Hepatocyte (in vitro differentiated cells): Measurements from ENCODE around the gene SMKR1. TPM values are rescaled to one million over a fixed set of nuclear protein-coding genes. Genes with fewer than 3 reads are reported as not detected.

Experiments used
- DNase-seq: peaks from one replicate; pipeline ENCODE4 v3.0.0-alpha.2; 2016; ENCODE audit warnings: low spot score
- H2AFZ ChIP-seq: fragments of 200-600 bp; sonication (generic); 2 replicates; pipeline ENCODE4 v1.6.0; 2016; ENCODE audit warnings: antibody characterized with exemption, mild to moderate bottlenecking
- H3K27ac ChIP-seq: fragments of 200-600 bp; sonication (generic); 2 replicates; pipeline ENCODE4 v1.5.1; 2016; ENCODE audit warnings: mild to moderate bottlenecking
- H3K27me3 ChIP-seq: fragments of 200-600 bp; sonication (generic); 2 replicates; pipeline ENCODE4 v1.6.1; 2016
- H3K36me3 ChIP-seq: fragments of 200-600 bp; sonication (generic); replicated peaks from 2 replicates; pipeline ENCODE4 v1.5.1; 2016; ENCODE audit warnings: low read depth; ENCODE audit not compliant: insufficient read depth
- H3K4me1 ChIP-seq: fragments of 200-600 bp; sonication (generic); 2 replicates; pipeline ENCODE4 v1.5.1; 2016; ENCODE audit warnings: mild to moderate bottlenecking, moderate library complexity; ENCODE audit not compliant: insufficient read depth
- H3K4me2 ChIP-seq: fragments of 200-600 bp; sonication (generic); 2 replicates; pipeline ENCODE4 v1.6.0; 2016
- H3K4me3 ChIP-seq: fragments of 200-600 bp; sonication (generic); 2 replicates; pipeline ENCODE4 v1.5.1; 2016; ENCODE audit warnings: mild to moderate bottlenecking
- H3K79me2 ChIP-seq: fragments of 200-600 bp; sonication (generic); 2 replicates; pipeline ENCODE4 v1.6.0; 2017; ENCODE audit warnings: mild to moderate bottlenecking
- H3K9me2 ChIP-seq: fragments of 200-600 bp; sonication (generic); replicated peaks from 2 replicates; pipeline ENCODE4 v1.6.0; 2017; ENCODE audit warnings: mild to moderate bottlenecking; ENCODE audit not compliant: insufficient read depth
- H3K9me3 ChIP-seq: fragments of 200-600 bp; sonication (generic); 2 replicates; pipeline ENCODE4 v1.5.1; 2016; ENCODE audit warnings: low read depth, mild to moderate bottlenecking
- H4K20me1 ChIP-seq: fragments of 200-600 bp; sonication (generic); 2 replicates; pipeline ENCODE4 v1.6.0; 2016; ENCODE audit warnings: mild to moderate bottlenecking; ENCODE audit not compliant: insufficient read depth, poor library complexity, severe bottlenecking
- CTCF ChIP-seq: fragments of 200-600 bp; sonication (generic); IDR thresholded peaks from 2 replicates; pipeline ENCODE4 v1.5.1; 2016; ENCODE audit warnings: antibody characterized with exemption, mild to moderate bottlenecking; ENCODE audit not compliant: poor library complexity
- EZH2 ChIP-seq: fragments of 200-600 bp; sonication (generic); IDR thresholded peaks from 2 replicates; pipeline ENCODE4 v1.6.1; 2016; ENCODE audit warnings: antibody characterized with exemption, mild to moderate bottlenecking, borderline replicate concordance
- EZH2phosphoT487 ChIP-seq: fragments of 200-600 bp; sonication (generic); IDR thresholded peaks from one replicate; pipeline ENCODE4 v1.6.1; 2018; ENCODE audit warnings: antibody characterized with exemption, mild to moderate bottlenecking, low read depth, moderate library complexity; ENCODE audit not compliant: unreplicated experiment, severe bottlenecking
- WGBS: methylation state at CpG from one replicate; pipeline ENCODE4 v1.1.6; 2016; ENCODE audit warnings: low lambda C conversion rate; ENCODE audit errors: missing lambda C conversion rate; 5-methylcytosine and 5-hydroxymethylcytosine counted together
- polyA plus RNA-seq: library from polyadenylated mRNA; unstranded; fragments of >200 nt; fragmentation: Nextera tagmentation; extraction: Ambion mirVana; gene quantifications from 2 replicates; pipeline ENCODE4 v1.2.1, GENCODE V29; 2016
- total RNA-seq: library from RNA; depleted of rRNA; stranded (reverse); fragments of >200 nt; gene quantifications from 2 replicates; pipeline ENCODE4 v1.2.3, GENCODE V29; 2014

Gene SMKR1
- total and polyA plus RNA-seq, 2 experiments from 2014 or later = 0.37 TPM; not detected in 1

- no peak overlapping the region for H2AFZ ChIP-seq
- WGBS = 100% methylated on average over 2 of the region's 2 CpGs
- no peaks in the 10 kb centered on the region for H4K20me1 ChIP-seq
- no peaks in the 10 kb centered on the region for H3K79me2 ChIP-seq
- no peak for TF ChIP-seq CTCF
- no peak for TF ChIP-seq EZH2
- no peak for TF ChIP-seq EZH2phosphoT487
- no peaks in the 10 kb centered on the region for H3K27me3 ChIP-seq
- no peaks in the 10 kb centered on the region for H3K9me2 ChIP-seq
- no peaks in the 10 kb centered on the region for H3K4me1 ChIP-seq
- no peak for DNase-seq
- H3K9me3 ChIP-seq = no peaks in the 10 kb centered on the region
- H3K4me3 ChIP-seq = no peak overlapping the region
- no peaks in the 10 kb centered on the region for H3K36me3 ChIP-seq
- no peak overlapping the region for H3K27ac ChIP-seq
- no peak overlapping the region for H3K4me2 ChIP-seq
Measured at GRCh38 chr7:129461809-129462208, 40.5 kb upstream of the SMKR1 start.

- Histone ChIP-seq H3K27me3 (no peaks in the 10 kb centered on the region), H2AFZ (no peak overlapping the region), H3K4me1 (no peaks in the 10 kb centered on the region), H3K4me3 (no peak overlapping the region), H3K4me2 (no peak overlapping the region), H3K79me2 (no peaks in the 10 kb centered on the region), H3K27ac (no peak overlapping the region), H3K9me3 (no peaks in the 10 kb centered on the region), H3K9me2 (no peaks in the 10 kb centered on the region), H4K20me1 (no peaks in the 10 kb centered on the region), H3K36me3 (no peaks in the 10 kb centered on the region)
- no peak for DNase-seq
- 92% methylated on average over 1 of the region's 1 CpG for WGBS
- TF ChIP-seq EZH2 (no peak), EZH2phosphoT487 (no peak), CTCF (no peak)
Measured at GRCh38 chr7:129462420-129462819, 39.9 kb upstream of the SMKR1 start.

- no peaks in the 10 kb centered on the region for H3K9me2 ChIP-seq
- no peak overlapping the region for H3K4me3 ChIP-seq
- no peaks in the 10 kb centered on the region for H3K79me2 ChIP-seq
- H3K27ac ChIP-seq = no peak overlapping the region
- H3K9me3 ChIP-seq = no peaks in the 10 kb centered on the region
- TF ChIP-seq EZH2 = no peak
- no peak for TF ChIP-seq CTCF
- no peak for TF ChIP-seq EZH2phosphoT487
- H3K4me2 ChIP-seq = no peak overlapping the region
- no peaks in the 10 kb centered on the region for H3K36me3 ChIP-seq
- H4K20me1 ChIP-seq = no peaks in the 10 kb centered on the region
- H3K4me1 ChIP-seq = no peaks in the 10 kb centered on the region
- H2AFZ ChIP-seq = no peak overlapping the region
- WGBS = 98% methylated on average over 4 of the region's 4 CpGs
- H3K27me3 ChIP-seq = no peaks in the 10 kb centered on the region
- DNase-seq = no peak
Measured at GRCh38 chr7:129464194-129464593, 38.1 kb upstream of the SMKR1 start.

GRCh38 chr7:129465080-129465479 is 37.3 kb upstream of the SMKR1 start:
- Histone ChIP-seq H3K4me1 (no peaks in the 10 kb centered on the region), H3K4me3 (no peak overlapping the region), H3K4me2 (no peak overlapping the region), H3K9me2 (no peaks in the 10 kb centered on the region), H3K79me2 (no peaks in the 10 kb centered on the region), H2AFZ (no peak overlapping the region), H3K27me3 (no peaks in the 10 kb centered on the region), H3K27ac (no peak overlapping the region), H3K9me3 (no peaks in the 10 kb centered on the region), H4K20me1 (no peaks in the 10 kb centered on the region), H3K36me3 (no peaks in the 10 kb centered on the region)
- 67% methylated on average over 2 of the region's 2 CpGs for WGBS
- DNase-seq = no peak
- TF ChIP-seq EZH2phosphoT487 (no peak), CTCF (no peak), EZH2 (no peak)
